Activated naive CD8-positive, alpha-beta T cell treated with anti-CD3 and anti-CD28 coated beads, Interleukin-2, amount 50 U/mL, for 16 hours (primary cell): Measurements from ENCODE around the gene CACNA2D1.

Experiments
- DNase-seq: peaks from one replicate; pipeline ENCODE4 v3.0.0-alpha.2; 2020; ENCODE audit warnings: low read depth, low spot score

Gene CACNA2D1

DNA sequence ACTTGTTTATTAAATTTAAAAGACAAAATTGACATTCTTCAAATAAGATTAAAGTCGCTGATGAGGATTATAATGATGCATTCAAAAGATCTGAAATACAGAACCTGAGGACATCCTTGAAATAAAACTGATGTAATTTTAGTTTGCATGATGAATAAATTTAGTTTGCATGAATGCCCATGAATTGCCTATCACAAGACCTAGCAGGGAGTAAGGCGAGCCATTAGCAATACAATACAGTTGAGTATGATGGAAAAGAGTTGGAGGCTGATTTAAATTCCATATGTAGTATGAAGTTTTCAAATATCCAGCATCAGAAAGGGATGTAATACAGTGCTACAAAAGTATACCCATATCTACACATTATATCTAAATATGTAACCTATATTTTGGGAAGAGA, 321.3 kb downstream of the CACNA2D1 start:
- no peak for DNase-seq

GRCh38 chr7:82114237-82114636, 329.3 kb downstream of the CACNA2D1 start:
- no peak for DNase-seq

GRCh38 chr7:82110146-82110840, 333.3 kb downstream of the CACNA2D1 start:
- no peak for DNase-seq

DNA sequence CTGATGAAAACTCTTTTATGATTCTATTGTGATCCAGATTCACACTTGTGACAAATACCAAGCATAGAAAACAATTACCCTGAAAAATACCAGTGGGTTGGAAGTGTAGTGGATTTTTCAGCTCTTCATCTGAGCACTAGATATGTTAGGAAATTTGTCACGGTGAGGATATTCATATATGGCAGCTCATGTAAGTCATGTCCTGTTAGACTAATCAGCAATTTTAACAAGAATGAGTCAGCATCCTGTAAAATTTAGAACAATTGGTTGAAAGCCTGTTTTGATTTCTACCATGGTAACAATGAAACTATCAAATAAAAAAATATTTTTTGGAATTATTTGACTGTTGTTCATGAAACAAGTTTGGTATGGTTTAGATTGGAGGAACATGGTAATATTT, 334.3 kb downstream of the CACNA2D1 start:
- DNase-seq: no peak

DNA sequence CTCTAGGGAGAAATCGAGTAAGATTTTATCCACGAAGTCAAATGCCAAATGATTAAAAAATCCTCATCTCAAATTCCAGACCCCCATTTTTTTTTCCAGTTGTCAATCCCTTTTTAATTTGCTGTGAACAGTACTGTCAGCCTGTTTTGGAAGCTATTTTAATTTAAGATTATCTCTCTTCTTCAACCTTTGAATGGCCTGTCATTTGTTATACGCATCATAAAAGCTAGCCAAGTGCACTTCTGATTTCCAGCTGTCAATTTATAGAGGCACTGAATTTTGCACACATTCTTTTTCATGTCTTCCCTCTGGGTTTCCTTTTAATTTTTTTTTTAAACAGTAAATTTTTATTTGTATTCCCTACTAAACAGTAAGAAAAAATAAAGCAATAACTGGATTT, 337.4 kb downstream of the CACNA2D1 start:
- DNase-seq: no peak

GRCh38 chr7:82105463-82105862, 338.1 kb downstream of the CACNA2D1 start:
- DNase-seq: no peak

DNA sequence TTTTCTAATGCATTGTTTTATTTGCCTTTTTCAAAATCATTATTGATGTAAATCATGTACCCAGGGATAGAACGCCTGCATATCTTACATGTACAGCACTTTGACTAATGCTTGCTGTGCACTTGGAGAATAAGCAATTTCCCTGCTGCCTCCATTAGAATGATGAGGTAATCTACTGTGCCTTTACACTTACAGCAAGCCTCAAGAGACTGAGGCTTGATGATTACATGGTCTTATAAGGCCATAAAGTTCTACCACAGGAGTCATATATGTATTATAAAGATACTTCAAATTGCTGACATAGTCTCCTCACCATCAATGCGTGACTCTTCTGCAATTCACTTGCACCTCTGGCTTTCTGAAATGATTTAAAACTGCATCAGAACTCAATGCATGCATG, 345.2 kb downstream of the CACNA2D1 start:
- DNase-seq: no peak

GRCh38 chr7:82091126-82091684, 352.4 kb downstream of the CACNA2D1 start:
- no peak for DNase-seq

DNA sequence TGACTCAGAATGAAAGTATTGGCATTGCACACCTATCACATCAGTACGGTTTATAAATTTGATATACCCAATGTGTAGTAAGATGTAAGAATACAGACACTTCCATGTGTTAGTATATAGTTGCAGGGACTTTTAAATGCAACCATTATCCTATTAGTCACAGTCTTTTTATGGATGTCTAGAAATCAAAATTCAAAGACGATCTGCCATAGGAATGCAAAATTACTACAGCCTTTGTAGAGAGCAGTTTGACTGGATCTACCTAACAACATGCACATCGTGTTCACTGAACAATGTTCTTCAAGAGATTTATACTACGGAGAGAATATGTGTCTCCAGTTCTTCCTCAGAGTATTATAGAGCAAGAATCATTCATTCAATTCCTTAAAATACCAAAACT, 356.5 kb downstream of the CACNA2D1 start:
- no peak for DNase-seq

- DNase-seq: no peak
Observed at GRCh38 chr7:82085116-82085515, 358.5 kb downstream of the CACNA2D1 start.

DNA sequence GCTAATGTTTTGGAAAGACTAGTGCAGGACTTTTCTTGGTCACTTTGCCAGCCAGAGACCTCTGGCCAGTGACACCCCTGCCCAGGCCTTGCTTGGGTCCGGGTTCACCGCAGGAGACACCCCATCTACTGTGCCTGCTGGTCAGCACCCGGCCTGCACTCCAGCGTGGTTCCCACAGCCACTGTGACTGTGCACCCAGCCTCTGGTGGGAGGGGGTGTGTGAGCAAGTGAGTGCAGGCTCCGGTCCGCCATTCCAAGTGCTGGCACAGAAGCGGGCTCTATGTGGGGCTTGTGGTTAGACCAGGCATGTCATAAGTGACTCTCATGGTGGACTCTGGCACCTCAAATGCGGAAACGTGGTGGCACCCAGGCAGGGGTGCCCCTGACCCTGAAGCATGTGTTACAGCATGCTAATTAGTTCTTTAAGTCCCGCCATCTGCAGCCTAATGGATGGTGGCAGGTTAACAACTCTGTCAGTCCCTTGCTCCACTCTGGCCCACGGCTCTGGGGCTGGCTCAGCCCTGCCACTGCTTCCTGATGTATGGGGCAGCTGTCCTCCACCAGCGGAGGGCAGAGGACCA, 361.8 kb downstream of the CACNA2D1 start:
- no peak for DNase-seq

DNA sequence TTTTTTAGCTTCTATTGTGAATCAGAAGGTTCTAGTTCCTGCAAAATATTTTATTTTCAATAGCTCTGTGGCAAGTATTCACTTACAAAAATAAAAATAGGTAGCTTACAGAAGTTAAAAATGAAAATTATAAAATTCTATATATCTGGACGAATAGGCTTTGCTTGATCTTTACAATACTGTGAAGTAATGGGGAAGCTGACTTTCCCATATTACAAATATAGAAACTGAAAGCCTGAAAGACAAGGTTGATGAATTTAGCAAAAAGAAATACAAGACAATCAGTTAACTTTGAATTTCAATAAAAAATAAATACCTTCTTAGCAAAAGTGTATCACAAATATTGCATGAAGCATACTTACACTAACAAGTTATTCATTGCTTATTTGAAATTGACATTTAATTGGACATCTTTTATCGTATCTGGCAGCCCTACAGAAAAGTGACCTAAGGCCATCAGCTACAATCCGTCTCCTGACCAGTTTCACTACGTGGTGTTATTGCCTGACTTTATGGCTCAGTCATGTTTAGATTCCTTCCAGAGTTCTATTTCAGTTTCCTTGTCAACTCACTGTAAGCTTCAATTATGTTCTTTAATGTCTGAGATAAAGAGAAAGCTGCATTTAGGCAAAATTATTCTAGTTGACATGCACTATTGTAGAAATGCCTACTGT, 363.2 kb downstream of the CACNA2D1 start:
- DNase-seq: no peak

DNA sequence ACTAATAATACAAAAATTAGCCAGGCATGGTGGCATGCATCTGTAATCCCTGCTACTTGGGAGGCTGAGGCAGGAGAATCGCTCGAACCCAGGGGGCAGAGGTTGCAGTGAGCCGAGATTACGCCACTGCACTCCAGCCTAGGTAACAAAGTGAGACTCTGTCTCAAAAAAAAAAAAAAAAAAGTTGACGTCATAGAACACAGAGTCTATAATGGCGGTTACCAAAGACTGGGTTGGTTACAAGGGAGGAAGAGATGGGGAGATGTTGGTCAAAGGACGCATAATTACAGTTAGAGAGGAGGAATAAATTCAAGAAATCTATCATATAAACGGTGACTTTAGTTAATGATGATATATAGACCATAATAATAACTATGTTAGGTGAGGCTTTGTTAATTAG, 364.1 kb downstream of the CACNA2D1 start:
- DNase-seq: no peak

DNA sequence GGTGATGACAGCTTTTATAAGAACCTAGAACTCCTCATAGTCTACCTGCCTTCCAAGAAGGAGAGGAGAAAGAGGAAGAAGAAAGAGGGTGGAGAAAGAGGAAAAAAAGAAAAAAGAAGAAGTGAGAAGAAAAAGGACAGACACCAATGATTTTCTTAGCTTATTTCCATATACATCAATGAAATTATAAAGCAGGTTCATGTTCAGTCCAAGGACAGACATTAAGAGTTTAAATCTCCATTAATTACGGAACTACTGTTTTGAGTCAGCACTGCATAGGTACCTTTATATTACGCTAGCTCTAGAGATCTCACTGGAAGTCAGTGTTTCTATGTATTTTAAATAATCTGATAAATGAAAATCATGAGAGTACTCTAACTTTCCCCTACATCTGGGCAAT, 364.8 kb downstream of the CACNA2D1 start:
- no peak for DNase-seq

- DNase-seq: no peak
Observed at GRCh38 chr7:82071468-82071867, 372.1 kb downstream of the CACNA2D1 start.

- no peak for DNase-seq
Observed at GRCh38 chr7:82067628-82068264, 375.8 kb downstream of the CACNA2D1 start.

DNA sequence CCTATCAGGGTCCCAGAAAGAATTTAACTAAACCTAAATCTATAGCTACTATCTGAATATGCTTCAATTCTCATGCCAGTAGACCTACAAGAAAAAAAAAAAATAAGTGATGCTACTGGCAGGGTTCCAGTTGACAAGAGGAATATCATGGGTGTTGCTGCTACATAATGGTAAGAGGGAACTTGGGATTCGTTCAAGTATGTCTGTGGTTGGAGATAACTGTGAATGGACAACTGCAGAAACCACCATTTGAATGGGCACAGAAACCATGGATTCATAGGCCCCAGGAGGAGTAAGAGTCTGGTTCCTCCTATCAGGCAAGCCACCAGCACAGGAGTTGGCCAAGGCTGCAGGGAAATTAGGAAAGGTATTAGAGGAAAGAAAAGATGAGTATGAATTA, 386.1 kb downstream of the CACNA2D1 start:
- DNase-seq: no peak

DNA sequence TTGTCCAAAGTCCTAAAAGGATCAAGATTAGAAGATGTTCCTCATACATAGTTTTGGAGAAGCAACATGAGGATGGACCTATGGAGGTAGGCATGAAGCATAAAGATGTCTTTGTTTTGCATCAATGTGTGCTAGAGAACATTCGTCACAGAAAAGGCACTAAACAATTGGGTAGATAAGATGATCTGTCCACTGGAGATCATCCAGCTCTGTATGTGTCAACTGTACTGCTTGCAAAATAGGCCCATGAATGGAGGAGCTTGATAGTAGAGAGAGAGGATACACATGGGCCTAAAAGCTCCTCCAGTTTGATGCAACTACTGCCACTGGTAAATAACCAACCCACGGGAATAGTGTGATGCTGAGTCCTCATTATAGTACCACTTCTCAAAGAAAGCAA, 387.3 kb downstream of the CACNA2D1 start:
- no peak for DNase-seq

- no peak for DNase-seq
Observed at GRCh38 chr7:82054544-82054943, 389.0 kb downstream of the CACNA2D1 start.

GRCh38 chr7:82053453-82054032, 390.0 kb downstream of the CACNA2D1 start:
- DNase-seq: no peak

- no peak for DNase-seq
Observed at GRCh38 chr7:82051601-82052000, 392.0 kb downstream of the CACNA2D1 start.

DNA sequence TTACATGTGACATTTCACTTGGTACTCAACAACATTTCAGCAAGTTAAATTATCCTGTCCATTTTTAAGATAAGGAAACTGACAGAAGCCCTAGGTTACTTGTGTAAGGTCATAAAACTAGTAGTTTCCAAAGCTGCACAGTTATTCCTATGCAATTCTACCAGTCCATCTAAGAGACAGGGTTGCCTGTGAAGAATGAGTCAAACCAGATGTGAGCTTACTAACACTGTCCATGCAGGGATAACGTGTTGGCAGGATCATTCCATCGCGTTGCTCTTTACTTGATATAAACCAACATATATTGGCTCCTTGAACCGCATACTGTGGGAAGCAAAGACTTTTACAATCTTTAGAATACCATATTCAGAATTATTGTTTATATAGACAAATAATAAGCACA, 392.8 kb downstream of the CACNA2D1 start:
- no peak for DNase-seq
